Neural cell (in vitro differentiated cells): ENCODE measurements around the gene TMEM247. TPM values are rescaled to one million over a fixed set of nuclear protein-coding genes. Genes with fewer than 3 reads are reported as not detected.

Experiments
- H2AFZ ChIP-seq: fragments of 200-600, 300-800 bp; sonication (generic), shearing (Covaris generic); 2 replicates; pipeline ENCODE4 v1.6.0; 2014; ENCODE audit warnings: low read depth, mild to moderate bottlenecking, antibody characterized with exemption, low read length, moderate library complexity
- H3F3A ChIP-seq: fragments of 200-600 bp; shearing (Covaris generic); 2 replicates; pipeline ENCODE4 v1.6.1; 2016; ENCODE audit warnings: mild to moderate bottlenecking, moderate library complexity, mixed read lengths, antibody characterized with exemption, low read length; ENCODE audit not compliant: insufficient read depth, poor library complexity, severe bottlenecking
- H3K27ac ChIP-seq: fragments of 200-600, 300-800 bp; sonication (generic), shearing (Covaris generic); 2 replicates; pipeline ENCODE4 v1.5.1; 2014; ENCODE audit warnings: mild to moderate bottlenecking, low read length, moderate library complexity
- H3K27me3 ChIP-seq: fragments of 300-800, 200-600 bp; sonication (generic), shearing (Covaris generic); 2 replicates; pipeline ENCODE4 v1.6.0; 2014; ENCODE audit warnings: mild to moderate bottlenecking, low read depth, low read length, moderate library complexity; ENCODE audit not compliant: insufficient read depth
- H3K36me3 ChIP-seq: fragments of 300-800, 200-600 bp; sonication (generic), shearing (Covaris generic); 2 replicates; pipeline ENCODE4 v1.5.1; 2014; ENCODE audit warnings: mild to moderate bottlenecking, antibody characterized with exemption, low read length, moderate library complexity; ENCODE audit not compliant: insufficient read depth
- H3K4me2 ChIP-seq: fragments of 300-800, 200-600 bp; sonication (generic), shearing (Covaris generic); 2 replicates; pipeline ENCODE4 v1.6.0; 2014; ENCODE audit warnings: mild to moderate bottlenecking, low read length
- H3K4me3 ChIP-seq: fragments of 300-800, 200-600 bp; sonication (generic), shearing (Covaris generic); 2 replicates; pipeline ENCODE4 v1.5.1; 2014; ENCODE audit warnings: mild to moderate bottlenecking, low read length, moderate library complexity
- H3K79me2 ChIP-seq: fragments of 200-600 bp; shearing (Covaris generic); replicated peaks from 2 replicates; pipeline ENCODE4 v1.6.0; 2014; ENCODE audit warnings: mild to moderate bottlenecking, low read length, moderate library complexity; ENCODE audit not compliant: insufficient read depth
- H3K9ac ChIP-seq: fragments of 300-800, 200-600 bp; sonication (generic), shearing (Covaris generic); 2 replicates; pipeline ENCODE4 v1.6.1; 2016; ENCODE audit warnings: mild to moderate bottlenecking, low read length, mixed read lengths
- H3K9me2 ChIP-seq: fragments of 200-600 bp; shearing (Covaris generic); 2 replicates; pipeline ENCODE4 v1.6.1; 2016; ENCODE audit warnings: mild to moderate bottlenecking, low read length, mixed read lengths; ENCODE audit not compliant: insufficient read depth
- H3K9me3 ChIP-seq: fragments of 200-600, 300-800 bp; sonication (generic), shearing (Covaris generic); 2 replicates; pipeline ENCODE4 v1.6.1; 2016; ENCODE audit warnings: mild to moderate bottlenecking, mixed run types, low read length, moderate library complexity, mixed read lengths
- H4K20me1 ChIP-seq: fragments of 200-600 bp; shearing (Covaris generic); 2 replicates; pipeline ENCODE4 v1.6.1; 2016; ENCODE audit warnings: mild to moderate bottlenecking, mixed run types; ENCODE audit not compliant: insufficient read depth
- CTCF ChIP-seq: fragments of 450-650 bp; IDR thresholded peaks from 2 replicates; pipeline ENCODE4 v1.5.1; 2014; ENCODE audit warnings: antibody characterized with exemption, mild to moderate bottlenecking, moderate library complexity; ENCODE audit not compliant: poor library complexity, severe bottlenecking
- EP300 ChIP-seq: fragments of 450-650 bp; conservative IDR thresholded peaks from 2 replicates; pipeline ENCODE4 v1.6.1; 2014; ENCODE audit warnings: antibody characterized with exemption, mild to moderate bottlenecking, moderate library complexity; ENCODE audit not compliant: poor library complexity, severe bottlenecking
- EZH2 ChIP-seq: fragments of 200-600, 300-800 bp; shearing (Covaris generic), sonication (generic); IDR thresholded peaks from 2 replicates; pipeline ENCODE4 v1.6.1; 2014; ENCODE audit warnings: antibody characterized with exemption, low read length, borderline replicate concordance, mild to moderate bottlenecking; ENCODE audit not compliant: insufficient read depth, poor library complexity, severe bottlenecking
- MXI1 ChIP-seq: fragments of 450-650 bp; conservative IDR thresholded peaks from 2 replicates; pipeline ENCODE4 v1.6.1; 2014; ENCODE audit warnings: antibody characterized with exemption, mild to moderate bottlenecking; ENCODE audit not compliant: poor library complexity, severe bottlenecking
- POLR2AphosphoS5 ChIP-seq: IDR thresholded peaks from 2 replicates; pipeline ENCODE4 v1.6.1; 2012
- RAD21 ChIP-seq: fragments of 450-650 bp; conservative IDR thresholded peaks from 2 replicates; pipeline ENCODE4 v1.6.1; 2014; ENCODE audit warnings: antibody characterized with exemption, mild to moderate bottlenecking, moderate library complexity
- REST ChIP-seq: IDR thresholded peaks from 2 replicates; pipeline ENCODE4 v1.6.1; 2012; ENCODE audit warnings: borderline replicate concordance
- SMC3 ChIP-seq: fragments of 450-650 bp; conservative IDR thresholded peaks from 2 replicates; pipeline ENCODE4 v1.6.1; 2014; ENCODE audit warnings: antibody characterized with exemption, mild to moderate bottlenecking, moderate library complexity; ENCODE audit not compliant: poor library complexity
- TAF1 ChIP-seq: IDR thresholded peaks from 2 replicates; pipeline ENCODE4 v1.6.1; 2012; ENCODE audit warnings: low read depth
- polyA plus RNA-seq: library from polyadenylated mRNA; depleted of rRNA; stranded (reverse); fragments of >200 nt; gene quantifications from 2 replicates; pipeline ENCODE4 v1.2.3, GENCODE V29; 2014

TMEM247 gene
- polyA plus RNA-seq, 1 donor from 2014 or later: not detected

GRCh38 chr2:46508312-46508711 lies 28.9 kb downstream of the TMEM247 start:
- TF ChIP-seq REST: no peak
- no peaks in the 10 kb centered on the region for H3K27me3 ChIP-seq
- no peak overlapping the region for H3K27ac ChIP-seq
- H3K79me2 ChIP-seq: no peaks in the 10 kb centered on the region
- H3K9ac ChIP-seq: no peak overlapping the region
- no peaks in the 10 kb centered on the region for H4K20me1 ChIP-seq
- H3K9me3 ChIP-seq: no peaks in the 10 kb centered on the region
- no peak overlapping the region for H2AFZ ChIP-seq
- no peak overlapping the region for H3K4me3 ChIP-seq
- no peaks in the 10 kb centered on the region for H3K9me2 ChIP-seq
- H3F3A ChIP-seq: no peaks in the 10 kb centered on the region
- no peak overlapping the region for H3K4me2 ChIP-seq
- no peaks in the 10 kb centered on the region for H3K36me3 ChIP-seq

GRCh38 chr2:46508759-46509158 lies 29.4 kb downstream of the TMEM247 start:
- no peaks in the 10 kb centered on the region for H4K20me1 ChIP-seq
- H3K79me2 ChIP-seq: no peaks in the 10 kb centered on the region
- TF ChIP-seq REST (no peak), POLR2AphosphoS5 (no peak), EP300 (no peak), MXI1 (no peak), SMC3 (no peak), RAD21 (no peak), EZH2 (no peak), CTCF (no peak), TAF1 (no peak)
- no peak overlapping the region for H2AFZ ChIP-seq
- no peaks in the 10 kb centered on the region for H3F3A ChIP-seq
- H3K36me3 ChIP-seq: no peaks in the 10 kb centered on the region
- H3K4me2 ChIP-seq: no peak overlapping the region
- H3K9me3 ChIP-seq: no peaks in the 10 kb centered on the region
- no peak overlapping the region for H3K4me3 ChIP-seq
- no peak overlapping the region for H3K27ac ChIP-seq
- H3K27me3 ChIP-seq: no peaks in the 10 kb centered on the region
- H3K9me2 ChIP-seq: no peaks in the 10 kb centered on the region
- no peak overlapping the region for H3K9ac ChIP-seq
